ENCODE measurements around the gene C2orf80.
"Not testable (repeated sequence)": the region's sequence is repeated elsewhere in the genome, so short reads cannot be mapped to it uniquely, and the experiment has no call there.

C2orf80 gene

DNA sequence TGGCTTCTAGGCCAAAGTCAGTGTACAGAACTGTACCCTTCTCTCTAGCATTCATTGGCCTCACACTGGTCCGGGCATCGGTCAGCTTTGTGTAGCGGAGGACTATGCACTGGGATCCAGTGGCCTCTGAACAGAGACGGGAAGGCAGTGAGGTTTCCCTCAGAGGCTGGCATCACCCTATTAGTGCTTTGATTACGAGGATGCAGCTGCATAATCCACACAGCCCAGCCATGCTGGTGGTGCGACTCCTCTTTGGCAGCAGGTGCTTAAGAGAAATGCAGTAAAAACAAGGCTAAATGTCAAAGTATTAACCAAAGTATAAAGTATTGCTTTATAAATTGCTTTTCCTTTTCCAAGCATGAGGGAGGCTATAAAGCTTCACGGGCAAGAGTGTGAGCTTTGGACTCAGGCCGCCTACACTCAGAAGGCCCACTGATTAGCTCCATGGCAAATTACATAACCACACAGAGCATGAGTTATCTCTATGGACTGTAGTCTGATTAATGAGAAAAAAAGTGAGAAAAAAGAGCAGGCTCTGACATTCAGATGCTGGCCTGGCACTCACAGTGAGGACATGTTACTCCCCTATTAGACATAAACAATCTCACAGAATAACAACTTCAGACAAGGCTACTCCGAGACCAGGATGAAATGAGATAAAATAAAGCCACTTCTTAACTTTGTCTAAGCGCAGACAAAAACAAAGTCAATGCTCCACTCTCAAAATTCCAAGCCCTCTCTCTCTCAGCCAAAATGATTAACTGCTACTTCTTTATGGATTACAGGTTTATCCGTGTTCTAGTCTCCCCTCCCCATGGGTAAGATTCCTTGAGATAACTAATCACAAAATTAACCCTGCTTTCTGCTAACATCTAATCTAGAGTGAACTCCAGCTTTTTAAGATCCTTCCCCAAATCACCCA is 53.8 kb downstream of the C2orf80 start:
- no peak for DNase-seq (ENCODE audit: low spot score)

DNA sequence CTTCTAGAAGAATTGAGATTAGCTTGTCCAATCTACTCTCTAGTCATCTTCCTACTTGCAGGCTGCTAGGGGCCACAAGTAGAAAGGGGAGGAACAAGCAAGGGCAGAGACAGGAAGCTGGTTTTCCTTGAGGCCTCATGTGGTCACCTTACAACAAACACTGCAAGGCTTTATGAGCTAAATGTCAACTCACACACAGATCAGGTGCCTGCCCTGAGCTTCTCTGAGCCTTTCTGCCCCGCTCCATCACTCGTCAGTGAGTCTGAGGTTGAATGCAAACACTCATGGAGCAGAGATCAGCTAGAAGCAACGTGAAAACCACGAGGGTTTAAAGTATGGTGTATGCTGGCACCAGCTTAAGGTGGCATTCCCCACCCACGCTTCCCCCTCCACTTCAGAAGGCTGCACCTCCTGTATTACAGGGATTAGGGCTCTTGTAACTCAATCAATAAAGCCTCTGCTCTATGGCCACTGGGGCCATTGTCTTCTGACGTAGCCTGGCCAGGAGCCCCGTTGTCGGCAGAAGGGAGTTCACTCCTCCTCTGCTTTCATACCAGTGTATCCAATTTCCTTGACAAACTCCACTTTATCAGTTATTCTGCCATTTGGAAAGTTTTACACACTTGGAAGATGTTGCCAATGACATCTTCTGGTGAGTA is 54.8 kb downstream of the C2orf80 start:
- DNase-seq (ENCODE audit: low spot score): no peak

DNA sequence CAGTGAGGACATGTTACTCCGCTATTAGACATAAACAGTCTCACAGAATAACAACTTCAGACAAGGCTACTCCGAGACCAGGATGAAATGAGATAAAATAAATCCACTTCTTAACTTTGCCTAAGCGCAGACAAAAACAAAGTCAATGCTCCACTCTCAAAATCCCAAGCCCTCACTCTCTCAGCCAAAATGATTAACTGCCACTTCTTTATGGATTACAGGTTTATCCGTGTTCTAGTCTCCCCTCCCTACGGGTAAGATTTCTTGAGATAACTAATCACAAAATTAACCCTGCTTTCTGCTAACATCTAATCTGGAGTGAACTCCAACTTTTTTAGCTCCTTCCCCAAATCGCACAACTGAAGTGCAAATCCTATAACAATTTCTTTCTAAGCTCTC is 59.1 kb downstream of the C2orf80 start:
- DNase-seq (ENCODE audit: low spot score): no peak

DNA sequence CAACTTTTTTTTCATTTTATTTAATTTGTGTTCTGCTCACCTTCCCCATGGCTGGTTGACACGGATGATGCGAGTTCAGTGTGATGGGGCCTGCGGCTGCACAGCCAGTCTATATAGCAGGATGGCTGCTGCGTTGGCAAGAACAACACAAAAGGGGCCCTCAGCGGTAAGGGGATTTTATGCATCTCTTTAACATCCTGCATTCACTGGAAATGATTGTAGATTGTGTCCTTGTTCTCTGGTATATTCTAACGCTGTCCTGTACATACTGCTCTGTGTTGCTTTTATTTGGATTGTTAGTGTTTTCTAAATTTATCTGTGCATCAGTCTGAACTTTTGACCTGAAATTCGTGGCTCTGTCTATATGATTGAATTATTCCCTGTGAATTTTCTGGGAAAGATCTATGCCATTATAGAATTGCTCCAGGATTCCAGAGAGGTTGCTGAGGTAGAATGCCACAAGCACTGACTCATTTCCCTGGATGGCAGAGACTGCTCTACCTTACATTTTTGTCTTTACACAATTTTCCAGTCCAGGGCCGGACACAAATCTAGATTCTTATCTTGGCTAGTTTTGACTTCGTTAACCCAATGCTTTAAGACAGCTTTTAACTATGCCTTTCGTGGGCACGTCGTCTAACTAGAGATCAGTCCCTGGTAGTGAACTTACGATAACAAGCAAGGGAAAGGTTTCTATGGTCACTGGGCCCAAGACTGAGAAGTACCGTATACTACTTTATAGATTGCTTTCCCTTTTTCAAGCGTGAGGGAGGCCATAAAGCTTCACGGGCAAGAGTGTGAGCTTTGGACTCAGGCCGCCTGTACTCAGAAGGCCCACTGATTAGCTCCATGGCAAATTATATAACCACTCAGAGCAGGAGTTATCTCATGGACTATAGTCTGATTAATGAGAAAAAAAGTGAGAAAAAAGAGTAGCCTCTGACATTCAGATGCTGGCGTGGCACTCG is 59.8 kb downstream of the C2orf80 start, which contains the start of gene CRYGC:
Gene CRYGC (minus strand): TSS at position 85 of the 968 bp plus-strand sequence. CDS start 36 bp downstream, at position 49.
- DNase-seq (ENCODE audit: low spot score): no peak

DNA sequence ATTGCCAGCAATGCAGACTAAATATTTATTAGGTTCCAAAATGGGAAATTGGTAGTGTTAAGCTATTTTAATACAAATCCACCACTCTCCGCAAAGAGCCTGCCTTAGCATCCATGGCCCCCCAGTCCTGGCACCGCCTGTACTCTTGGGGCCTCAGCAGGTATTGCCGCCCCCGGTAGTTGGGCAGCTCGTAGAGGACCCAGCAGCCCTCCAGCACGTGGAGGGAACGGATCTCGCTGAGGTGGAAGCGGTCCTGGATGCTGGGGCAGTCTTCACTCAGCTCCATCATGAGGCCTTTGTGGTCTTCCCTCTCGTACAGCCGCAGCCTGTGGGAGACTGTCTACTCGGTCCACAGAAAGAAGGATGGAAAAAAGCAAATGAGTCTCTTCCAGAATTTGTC is 61.7 kb downstream of the C2orf80 start:
- DNase-seq (ENCODE audit: low spot score): no peak

DNA sequence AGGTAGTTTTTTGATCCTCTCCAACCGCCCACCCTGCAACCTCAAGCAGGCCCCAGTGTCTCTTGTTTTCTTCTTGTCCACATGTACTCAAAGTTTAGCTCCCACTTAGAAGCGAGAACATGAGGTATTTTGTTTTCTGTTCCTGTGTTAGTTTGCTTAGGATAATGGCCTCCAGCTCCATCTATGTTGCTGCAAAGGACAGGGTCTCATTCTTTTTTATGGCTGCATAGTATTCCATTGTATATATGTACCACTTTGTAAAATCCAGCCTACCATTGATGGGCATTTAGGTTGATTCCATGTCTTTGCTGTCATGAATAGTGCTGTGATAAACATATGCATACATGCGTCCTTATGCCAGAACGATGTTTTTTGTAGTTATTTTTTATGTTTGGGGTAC is 62.7 kb downstream of the C2orf80 start:
- no peak for DNase-seq (ENCODE audit: low spot score)

DNA sequence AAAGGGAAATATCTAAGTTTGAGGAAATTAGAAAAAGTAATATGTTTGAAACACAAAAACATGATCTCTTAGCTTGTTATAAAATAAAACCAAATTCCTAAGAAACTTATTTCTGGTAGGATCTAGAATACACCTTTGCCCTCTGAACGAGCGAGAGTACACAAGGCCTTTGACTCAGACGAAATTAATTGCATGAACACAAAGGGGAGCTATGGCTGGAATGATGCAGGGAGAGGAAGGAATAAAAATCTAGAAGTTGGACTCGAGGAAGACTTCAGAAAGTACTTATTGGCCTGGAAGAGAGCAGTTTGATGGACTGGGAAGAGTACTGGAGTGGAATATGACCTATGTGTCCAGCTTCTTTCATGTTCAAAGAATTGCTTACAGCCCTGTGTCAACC is 64.6 kb downstream of the C2orf80 start:
- no peak for DNase-seq (ENCODE audit: low spot score)

DNA sequence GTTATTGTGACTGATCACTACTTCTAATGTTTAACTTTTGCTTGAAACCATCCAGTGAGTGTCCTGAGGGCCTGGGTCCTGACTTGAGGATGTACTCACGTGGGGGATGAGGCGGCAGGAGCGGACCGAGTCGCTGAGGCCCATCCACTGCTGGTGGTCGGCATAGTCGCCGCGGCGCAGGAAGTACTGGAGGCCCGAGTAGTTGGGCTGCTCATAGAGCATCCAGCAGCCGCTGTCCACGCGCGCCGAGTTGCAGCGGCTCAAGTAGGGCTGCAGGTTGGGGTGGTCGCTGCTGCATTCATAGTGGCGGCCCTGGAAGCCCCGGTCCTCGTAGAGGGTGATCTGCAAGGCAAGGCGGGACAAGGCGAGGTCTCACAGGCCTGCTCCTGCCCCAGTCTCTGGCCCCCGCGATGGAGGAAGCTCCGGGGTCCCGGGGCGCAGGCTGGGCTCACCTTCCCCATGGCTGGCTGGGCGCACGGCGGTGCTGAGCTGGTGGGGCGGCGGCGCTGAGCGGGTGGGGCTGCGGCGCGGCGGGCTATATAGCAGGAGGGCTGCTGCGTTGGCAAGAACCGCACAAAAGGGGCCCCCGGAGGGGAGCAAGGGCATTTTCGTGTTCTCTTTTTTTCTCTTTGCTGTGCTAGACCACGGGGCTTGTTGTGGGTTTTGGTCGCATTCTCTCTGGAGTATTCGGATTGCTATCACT is 65.7 kb downstream of the C2orf80 start, which contains the start of gene CRYGD:
Gene CRYGD (minus strand): TSS at position 512 of the 703 bp plus-strand sequence. CDS start 51 bp downstream, at position 461.
- DNase-seq (ENCODE audit: low spot score): not testable (repeated sequence)

DNA sequence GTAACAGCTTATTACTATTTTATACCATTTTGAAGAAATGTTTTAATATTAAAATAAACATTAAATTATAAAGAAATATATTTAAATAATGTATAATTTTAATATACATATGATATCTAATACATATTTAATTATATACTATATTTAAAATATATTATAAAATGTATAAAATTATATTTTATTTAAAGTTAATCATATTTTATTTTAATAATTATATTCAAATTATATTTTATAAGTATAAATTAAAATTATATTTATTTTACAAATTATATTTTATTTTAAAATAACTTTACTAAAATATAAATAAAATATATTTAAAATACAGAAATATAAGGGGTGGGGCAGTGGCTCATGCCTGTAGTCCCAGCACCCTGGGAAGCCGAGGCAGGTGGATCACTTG is 67.6 kb downstream of the C2orf80 start:
- no peak for DNase-seq (ENCODE audit: low spot score)

DNA sequence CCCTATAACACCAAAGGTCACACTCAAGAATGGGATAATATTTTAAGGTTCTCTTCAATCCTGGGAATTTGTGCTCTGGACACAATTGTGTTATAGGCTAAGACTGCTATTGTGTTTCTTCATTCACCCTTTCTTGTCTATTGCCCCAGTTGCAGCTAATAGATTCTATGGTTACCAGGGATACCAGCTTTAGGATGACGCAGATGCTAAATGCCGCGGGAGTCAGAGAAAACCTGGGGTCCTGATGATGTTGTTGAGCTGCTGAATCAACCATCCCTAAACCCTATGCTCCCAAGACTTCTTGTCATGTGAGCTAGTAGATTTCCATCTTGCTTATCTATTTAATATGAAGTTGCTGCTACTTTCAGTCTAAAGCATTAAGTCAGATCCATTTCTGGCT is 70.9 kb downstream of the C2orf80 start:
- no peak for DNase-seq (ENCODE audit: low spot score)

DNA sequence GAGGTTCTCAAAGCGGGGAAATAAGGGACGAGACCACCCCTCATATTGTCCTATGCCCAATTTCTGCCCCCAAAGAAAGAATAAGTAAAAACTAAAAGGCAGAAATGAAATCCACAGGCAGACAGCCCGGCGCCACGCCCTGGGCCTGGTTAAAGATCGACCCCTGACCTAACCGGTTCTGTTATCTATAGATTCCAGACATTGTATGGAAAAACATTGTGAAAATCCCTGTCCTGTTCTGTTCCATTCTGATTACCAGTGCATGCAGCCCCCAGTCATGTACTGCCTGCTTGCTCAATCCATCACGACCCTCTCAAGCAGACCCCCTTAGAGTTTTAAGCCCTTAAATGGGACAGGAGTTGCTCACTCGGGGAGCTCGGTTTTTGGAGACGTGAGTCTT is 72.4 kb downstream of the C2orf80 start:
- not testable (repeated sequence) for DNase-seq (ENCODE audit: low spot score)

Data from Ammon's horn (tissue), 1 donor.